Breast epithelium (tissue), 4 donors: Measurements from ENCODE around the gene ECEL1. TPM values are rescaled to one million over a fixed set of nuclear protein-coding genes. Genes with fewer than 3 reads are reported as not detected.

Source experiments
- DNase-seq, 2 donors: peaks; one replicate each; pipeline ENCODE4 v3.0.0-alpha.2; 2019; ENCODE audit warnings: low spot score in 2 of 2
- H3K27ac ChIP-seq, 2 donors: fragments of 200-600 bp; sonication (generic) in 1 of 2; one replicate each; pipeline ENCODE4 v1.5.1; 2016 to 2019; ENCODE audit warnings: mild to moderate bottlenecking in 1 of 2
- H3K27me3 ChIP-seq, 2 donors: fragments of 200-600 bp; sonication (generic) in 1 of 2; one replicate each; pipeline versions ENCODE4 v1.5.1 to v1.6.0; 2017 to 2019; ENCODE audit warnings: control low read depth in 1 of 2, mild to moderate bottlenecking in 1 of 2
- H3K36me3 ChIP-seq: fragments of 200-600 bp; one replicate; pipeline ENCODE4 v1.5.1; 2019
- H3K4me1 ChIP-seq, 2 donors: fragments of 200-600 bp; sonication (generic); one replicate each; pipeline ENCODE4 v1.5.1; 2016 to 2019; ENCODE audit warnings: control low read depth in 1 of 2
- H3K4me3 ChIP-seq, 3 donors: fragments of 200-600 bp; sonication (generic); 1 replicate in 2 of 3; 2 replicates in 1 of 3; pipeline ENCODE4 v1.5.1; 2016 to 2019; ENCODE audit warnings: mild to moderate bottlenecking in 3 of 3, moderate library complexity in 2 of 3
- H3K9me3 ChIP-seq, 2 donors: fragments of 200-600 bp; sonication (generic) in 1 of 2; one replicate each; pipeline ENCODE4 v1.5.1; 2016 to 2019; ENCODE audit warnings: control low read depth in 1 of 2
- CTCF ChIP-seq, 3 donors: fragments of 450-650 bp; IDR thresholded peaks; one replicate each; pipeline ENCODE4 v1.5.1; 2016 to 2017; ENCODE audit warnings: antibody characterized with exemption in 3 of 3, mild to moderate bottlenecking in 3 of 3, moderate library complexity in 3 of 3
- POLR2A ChIP-seq: fragments of 450-650 bp; IDR thresholded peaks from one replicate; pipeline ENCODE4 v1.6.1; 2016; ENCODE audit warnings: antibody characterized with exemption, mild to moderate bottlenecking, moderate library complexity
- POLR2AphosphoS5 ChIP-seq, 3 donors: sonication (generic); formaldehyde crosslinking; IDR thresholded peaks; one replicate each; pipeline ENCODE4 v1.6.1; 2017; ENCODE audit warnings: antibody characterized with exemption in 3 of 3
- intact Hi-C: fragments of 100-400 bp; cut with DNase I; formaldehyde crosslinking; loops from one replicate; pipeline ENCODE4 v1.15.1; 2023; ENCODE audit warnings: low total_unique reads
- total RNA-seq, 3 donors: library from RNA; depleted of rRNA; stranded (reverse); fragments of >200 nt; gene quantifications; one replicate each; pipeline ENCODE4 v1.1.0, GENCODE V29; 2016

ECEL1 gene
- total RNA-seq, 3 donors from 2014 or later, result 0.15 to 2.3 (median 0.48) TPM

- Histone ChIP-seq H3K4me3 (no peak overlapping the region), H3K4me1 (no peaks in the 10 kb centered on the region), H3K9me3 (no peaks in the 10 kb centered on the region), H3K27ac (no peak overlapping the region), H3K27me3 (peaks cover 0 to 61% of the 10 kb centered on the region in 2 donors), H3K36me3 (no peaks in the 10 kb centered on the region)
- peak in 1 of 2 donors; percentile 51 for DNase-seq
- intact Hi-C loops, result no loop called here
- no peak for TF ChIP-seq CTCF (IDR thresholded peaks at IDR 0.05)
- no peak for TF ChIP-seq POLR2A
- TF ChIP-seq POLR2AphosphoS5 (IDR thresholded peaks at IDR 0.05), result no peak
These were observed 5.1 kb downstream of the ECEL1 start for GRCh38 chr2:232482301-232483238.

- H3K36me3 ChIP-seq, result no peaks in the 10 kb centered on the region
- intact Hi-C loops, result no loop called here
- TF ChIP-seq CTCF (IDR thresholded peaks at IDR 0.05), result no peak
- no peak for TF ChIP-seq POLR2AphosphoS5 (IDR thresholded peaks at IDR 0.05)
- no peak for TF ChIP-seq POLR2A
These were observed 6.1 kb downstream of the ECEL1 start for GRCh38 chr2:232481322-232482140.

GRCh38 chr2:232480201-232481190, 7.1 kb downstream of the ECEL1 start:
- peak in 1 of 2 donors; percentile 45 for DNase-seq
- no peak overlapping the region for H3K27ac ChIP-seq
- TF ChIP-seq POLR2A (no peak), CTCF (IDR thresholded peaks at IDR 0.05) (no peak), POLR2AphosphoS5 (IDR thresholded peaks at IDR 0.05) (no peak)
- no peaks in the 10 kb centered on the region for H3K9me3 ChIP-seq
- no peak overlapping the region for H3K4me3 ChIP-seq
- intact Hi-C loops, result no loop called here
- H3K36me3 ChIP-seq, result no peaks in the 10 kb centered on the region
- no peaks in the 10 kb centered on the region for H3K4me1 ChIP-seq
- peaks cover 0 to 41% of the 10 kb centered on the region in 2 donors for H3K27me3 ChIP-seq

More at GRCh38 chr2:232481322-232482140, 6.1 kb downstream of the ECEL1 start:
- Histone ChIP-seq H3K27me3 (peaks cover 0 to 51% of the 10 kb centered on the region in 2 donors), H3K9me3 (no peaks in the 10 kb centered on the region), H3K27ac (no peak overlapping the region), H3K4me3 (no peak overlapping the region), H3K4me1 (no peaks in the 10 kb centered on the region)
- peak in 1 of 2 donors; percentile 41 for DNase-seq

GRCh38 chr2:232479341-232480200, 8.1 kb downstream of the ECEL1 start:
- TF ChIP-seq CTCF (IDR thresholded peaks at IDR 0.05) (no peak), POLR2A (no peak), POLR2AphosphoS5 (IDR thresholded peaks at IDR 0.05) (no peak)
- DNase-seq, result no peak
- H3K27me3 ChIP-seq, result peaks cover 0 to 38% of the 10 kb centered on the region in 2 donors
- H3K4me3 ChIP-seq, result no peak overlapping the region
- H3K9me3 ChIP-seq, result no peaks in the 10 kb centered on the region
- no peaks in the 10 kb centered on the region for H3K4me1 ChIP-seq
- intact Hi-C loops, result no loop called here
- H3K27ac ChIP-seq, result no peak overlapping the region
- H3K36me3 ChIP-seq, result no peaks in the 10 kb centered on the region
